GM12878 (cell line): Measurements from ENCODE around the gene MTMR6. TPM values are rescaled to one million over a fixed set of nuclear protein-coding genes. Genes with fewer than 3 reads are reported as not detected.

Experiments used
- ATAC-seq: fragments of 200-7000 bp; cut with Tn5 transposase; 3 replicates; pipeline ENCODE4 v1.9.1; 2020; ENCODE audit warnings: mild to moderate bottlenecking, moderate library complexity
- BruUV-seq: library from RNA; stranded (reverse); fragments of 400-500 nt; replicated peaks from 2 replicates; lab custom pipeline; 2021; lab: Mats Ljungman, UMichigan
- CTCF ChIA-PET: fragments of 300-600 bp; sonication (Branson Sonifier 250); formaldehyde crosslinking; extraction: SDS; loops from one replicate; lab custom pipeline; 2021; ENCODE audit warnings: inconsistent platforms; lab: Yijun Ruan, JAX
- POLR2A ChIA-PET: fragments of 350-600 bp; formaldehyde crosslinking; extraction: SDS; loops from one replicate; lab custom pipeline; 2021; ENCODE audit warnings: inconsistent platforms; lab: Charles Lee
- RAD21 ChIA-PET: fragments of 300-600 bp; sonication (Branson Sonifier 250); formaldehyde crosslinking; loops from one replicate; lab custom pipeline; 2023; ENCODE audit warnings: antibody characterized with exemption; ENCODE audit not compliant: unreplicated experiment; lab: Charles Lee
- SMC1A ChIA-PET: fragments of 300-600 bp; sonication (Branson Sonifier 250); formaldehyde crosslinking; loops from one replicate; lab custom pipeline; 2023; ENCODE audit not compliant: unreplicated experiment, uncharacterized antibody; lab: Charles Lee
- DNase-seq: peaks from one replicate; pipeline ENCODE4 v3.0.0-alpha.2; 2011; ENCODE audit warnings: low read depth, low spot score
- FAIRE-seq: peaks from 3 replicates; lab custom pipeline; 2011; peaks lifted over from hg19 to GRCh38; lab: Jason Lieb, UNC
- H2AFZ ChIP-seq: 2 replicates; pipeline ENCODE4 v1.6.0; 2011; ENCODE audit warnings: low read depth, low read length, control low read depth; ENCODE audit not compliant: control insufficient read depth
- H3K27ac ChIP-seq: 2 replicates; pipeline ENCODE4 v1.5.1; 2011; ENCODE audit warnings: control low read depth; ENCODE audit not compliant: control insufficient read depth, insufficient read depth
- H3K27me3 ChIP-seq, 2 experiments: replicated peaks in 1 of 2; 2 replicates each; pipeline versions ENCODE4 v1.6.0 to v1.6.1; 2011; ENCODE audit warnings: low read length in 1 of 2; ENCODE audit not compliant: control insufficient read depth in 2 of 2, insufficient read depth in 2 of 2
- H3K36me3 ChIP-seq, 2 experiments: 2 replicates each; pipeline ENCODE4 v1.5.1; 2011; ENCODE audit warnings: low read length in 1 of 2; ENCODE audit not compliant: control insufficient read depth in 2 of 2, insufficient read depth in 2 of 2
- H3K4me1 ChIP-seq: 2 replicates; pipeline ENCODE4 v1.6.1; 2011; ENCODE audit warnings: mild to moderate bottlenecking, low read length, moderate library complexity, mixed read lengths; ENCODE audit not compliant: control insufficient read depth, insufficient read depth
- H3K4me2 ChIP-seq: 2 replicates; pipeline ENCODE4 v1.6.0; 2011; ENCODE audit warnings: control low read depth; ENCODE audit not compliant: control insufficient read depth, insufficient read depth
- H3K4me3 ChIP-seq: fragments of 200-600 bp; sonication (generic); 2 replicates; pipeline ENCODE4 v1.5.1; 2016
- H3K79me2 ChIP-seq: 2 replicates; pipeline ENCODE4 v1.6.0; 2011; ENCODE audit warnings: low read length; ENCODE audit not compliant: control insufficient read depth, insufficient read depth
- H3K9ac ChIP-seq: 2 replicates; pipeline ENCODE4 v1.8.0; 2011; ENCODE audit warnings: low read length, control low read depth, mixed read lengths; ENCODE audit not compliant: control insufficient read depth, insufficient read depth
- H3K9me3 ChIP-seq: replicated peaks from 3 replicates; pipeline ENCODE4 v1.5.1; 2011; ENCODE audit warnings: mild to moderate bottlenecking, low read length; ENCODE audit not compliant: control insufficient read depth, insufficient read depth
- H4K20me1 ChIP-seq: 2 replicates; pipeline ENCODE4 v1.6.0; 2011; ENCODE audit not compliant: control insufficient read depth, insufficient read depth
- ASH2L ChIP-seq: fragments of 300-600, 200-600 bp; sonication (generic); IDR thresholded peaks from 2 replicates; pipeline ENCODE4 v1.6.1; 2017; ENCODE audit warnings: low read depth, mild to moderate bottlenecking, borderline replicate concordance
- BACH1 ChIP-seq: fragments of 450-650 bp; IDR thresholded peaks from 2 replicates; pipeline ENCODE4 v1.6.1; 2017; ENCODE audit warnings: mild to moderate bottlenecking, borderline replicate concordance
- BHLHE40 ChIP-seq, 2 experiments: fragments of 450-650 bp in 1 of 2; IDR thresholded peaks; 2 replicates each; pipeline ENCODE4 v1.6.1; 2011 to 2017; ENCODE audit warnings: low read depth in 2 of 2, borderline replicate concordance in 1 of 2, improper control_type of control experiment in 1 of 2, low read length in 1 of 2, mild to moderate bottlenecking in 1 of 2
- BRCA1 ChIP-seq: IDR thresholded peaks from 2 replicates; pipeline ENCODE4 v1.6.1; 2011; ENCODE audit warnings: low read depth, low read length, improper control_type of control experiment
- CBX5 ChIP-seq: sonication (generic); IDR thresholded peaks from 2 replicates; pipeline ENCODE4 v1.6.1; 2016; ENCODE audit warnings: low read depth, moderate library complexity, mild to moderate bottlenecking, inconsistent platforms
- E2F8 ChIP-seq: fragments of 450-650 bp; IDR thresholded peaks from 2 replicates; pipeline ENCODE4 v1.6.1; 2018; ENCODE audit warnings: mild to moderate bottlenecking, low read depth, moderate library complexity; ENCODE audit not compliant: partially characterized antibody
- HCFC1 ChIP-seq: fragments of 150-350 bp; IDR thresholded peaks from 2 replicates; pipeline ENCODE4 v1.6.1; 2014; ENCODE audit warnings: low read length
- LARP7 ChIP-seq: fragments of 450-650 bp; IDR thresholded peaks from 2 replicates; pipeline ENCODE4 v1.6.1; 2017; ENCODE audit warnings: mild to moderate bottlenecking
- MTA2 ChIP-seq: fragments of 450-650 bp; IDR thresholded peaks from 2 replicates; pipeline ENCODE4 v1.6.1; 2016; ENCODE audit warnings: low read depth, mild to moderate bottlenecking, moderate library complexity
- MTA3 ChIP-seq: IDR thresholded peaks from 2 replicates; pipeline ENCODE4 v1.6.1; 2012; ENCODE audit warnings: low read length, inconsistent platforms, borderline replicate concordance
- NR2C2 ChIP-seq: IDR thresholded peaks from 2 replicates; pipeline ENCODE4 v1.6.1; 2011; ENCODE audit warnings: borderline replicate concordance, low read depth; ENCODE audit not compliant: control insufficient read depth, insufficient read length
- NR2F1 ChIP-seq: fragments of 450-650 bp; conservative IDR thresholded peaks from 2 replicates; pipeline ENCODE4 v1.6.1; 2017; ENCODE audit warnings: mild to moderate bottlenecking
- RBBP5 ChIP-seq: fragments of 200-600 bp; sonication (generic); conservative IDR thresholded peaks from 2 replicates; pipeline ENCODE4 v1.6.1; 2016
- RFX5 ChIP-seq: IDR thresholded peaks from 2 replicates; pipeline ENCODE4 v1.6.1; 2011; ENCODE audit warnings: low read depth, low read length, improper control_type of control experiment
- SKIL ChIP-seq: fragments of 450-650 bp; IDR thresholded peaks from 2 replicates; pipeline ENCODE4 v1.6.1; 2017; ENCODE audit warnings: mild to moderate bottlenecking, low read depth, inconsistent platforms; ENCODE audit not compliant: poor library complexity, severe bottlenecking
- SPI1 ChIP-seq: IDR thresholded peaks from 2 replicates; pipeline ENCODE4 v1.6.1; 2011; ENCODE audit warnings: low read depth, mild to moderate bottlenecking, low read length, moderate library complexity, borderline replicate concordance; ENCODE audit not compliant: insufficient read depth
- ZBTB4 ChIP-seq: fragments of 450-650 bp; formaldehyde crosslinking; IDR thresholded peaks from 2 replicates; pipeline ENCODE4 v1.4.0; 2022; ENCODE audit warnings: mild to moderate bottlenecking, moderate library complexity
- WGBS: methylation state at CpG from one replicate; pipeline ENCODE4 v1.1.6; 2016; ENCODE audit warnings: low lambda C conversion rate; ENCODE audit not compliant: insufficient replicate concordance, insufficient coverage; ENCODE audit errors: missing lambda C conversion rate; 5-methylcytosine and 5-hydroxymethylcytosine counted together
- in situ Hi-C: fragments of 300-500 bp; cut with MboI; formaldehyde crosslinking; loops from 9 replicates; pipeline ENCODE4 v1.14.3; 2018; ENCODE audit warnings: mixed read lengths
- intact Hi-C: fragments of 100-400 bp; cut with micrococcal nuclease; formaldehyde crosslinking; loops from one replicate; pipeline ENCODE4 v1.14.2; 2022; ENCODE audit not compliant: unreplicated experiment
- polyA plus RNA-seq, 11 experiments: library from polyadenylated mRNA; depleted of rRNA in 4 of 11; unstranded in 6 of 11; stranded (reverse) in 5 of 11; fragments of >200 nt; fragmentation: Nextera tagmentation in 4 of 11; fragmentation: Illumina TruSeq in 1 of 11; extraction: Ambion mirVana in 4 of 11; extraction: Trizol in 1 of 11; gene quantifications; 1 replicate in 1 of 11; 2 replicates in 10 of 11; pipeline versions ENCODE4 v1.2.1 to v1.2.3, GENCODE V29; 2011 to 2016; ENCODE audit warnings: inconsistent platforms in 2 of 11, missing spikeins in 2 of 11, low read depth in 1 of 11
- total RNA-seq, 4 experiments: library from RNA; depleted of rRNA in 3 of 4; stranded (reverse); fragments of >200 nt in 3 of 4; fragmentation: Illumina TruSeq in 1 of 4; extraction: Trizol in 1 of 4; gene quantifications; 2 replicates each; pipeline versions ENCODE4 v1.2.1 to v1.2.3, GENCODE V29; 2013 to 2021

The MTMR6 gene
- total and polyA plus RNA-seq, 10 of the 15 experiments (the other 5 are each of a cell fraction or from before 2014, with no cell fraction given), result 9.8 to 24.2 (median 16.0) TPM

GRCh38 chr13:25288966-25289365, 1.7 kb upstream of the MTMR6 start:
- H3K79me2 ChIP-seq, result peaks cover 15% of the 10 kb centered on the region
- ChIA-PET POLR2A (interaction anchor here (1.3 kb wide), 1 partner anchor 10 kb away, joined by 4 read pairs; no protein-coding TSS in a partner anchor), SMC1A (no interaction called here), RAD21 (no interaction called here), CTCF (no interaction called here)
- no peaks in the 10 kb centered on the region for H3K27me3 ChIP-seq
- in situ Hi-C loops, result no loop called here
- no peak overlapping the region for H3K27ac ChIP-seq
- 17% methylated on average over 2 of the region's 2 CpGs for WGBS
- ATAC-seq (no peak), DNase-seq (no peak), FAIRE-seq (no peak)
- H3K4me1 ChIP-seq, result no peaks in the 10 kb centered on the region; the same call in 1 of the 2 replicates
- H3K4me2 ChIP-seq, result no peak overlapping the region
- intact Hi-C loops, result loop anchor here (10.0 kb wide), 1 partner anchor 364 kb away; a partner anchor contains a TSS
- H4K20me1 ChIP-seq, result no peaks in the 10 kb centered on the region
- H3K9ac ChIP-seq, result no peak overlapping the region
- BruUV-seq, result no TSS peak
- no peaks in the 10 kb centered on the region for H3K9me3 ChIP-seq
- H3K36me3 ChIP-seq, result no peaks in the 10 kb centered on the region
- H3K4me3 ChIP-seq, result no peak overlapping the region
- H2AFZ ChIP-seq, result no peak overlapping the region
- TF ChIP-seq SPI1 (no peak), BHLHE40 (IDR thresholded peaks at IDR 0.05; ENCODE audit: borderline replicate concordance in 1 of 2, low read depth in 2 of 2, low read length in 1 of 2) (no peak), CBX5 (no peak), SKIL (no peak), MTA2 (no peak), E2F8 (no peak), ZBTB4 (CRISPR knock-in tag) (no peak), HCFC1 (no peak), NR2C2 (no peak), RFX5 (no peak), BRCA1 (no peak), MTA3 (no peak), NR2F1 (no peak), LARP7 (no peak), RBBP5 (no peak), ASH2L (no peak), BACH1 (no peak)
